GM13976 (cell line): ENCODE data around the gene PNMT.

Source experiments
- DNase-seq: peaks from one replicate; pipeline ENCODE4 v3.0.0; 2012; ENCODE audit warnings: low spot score
- in situ Hi-C: fragments of 300-500 bp; cut with MboI; formaldehyde crosslinking; loops from one replicate; pipeline ENCODE4 v1.12.0; 2022; ENCODE audit warnings: low sequenced_read_pairs, mixed read lengths, inconsistent platforms; ENCODE audit not compliant: unreplicated experiment
- TF ChIP-seq, protein P1 (sequence below): IDR thresholded peaks from 2 replicates; pipeline ENCODE4 v1.5.1; 2012; ENCODE audit warnings: borderline replicate concordance, mild to moderate bottlenecking; ENCODE audit not compliant: insufficient read depth; ENCODE audit errors: extremely low read depth, missing control alignments, control extremely low read depth

Gene PNMT

DNA sequence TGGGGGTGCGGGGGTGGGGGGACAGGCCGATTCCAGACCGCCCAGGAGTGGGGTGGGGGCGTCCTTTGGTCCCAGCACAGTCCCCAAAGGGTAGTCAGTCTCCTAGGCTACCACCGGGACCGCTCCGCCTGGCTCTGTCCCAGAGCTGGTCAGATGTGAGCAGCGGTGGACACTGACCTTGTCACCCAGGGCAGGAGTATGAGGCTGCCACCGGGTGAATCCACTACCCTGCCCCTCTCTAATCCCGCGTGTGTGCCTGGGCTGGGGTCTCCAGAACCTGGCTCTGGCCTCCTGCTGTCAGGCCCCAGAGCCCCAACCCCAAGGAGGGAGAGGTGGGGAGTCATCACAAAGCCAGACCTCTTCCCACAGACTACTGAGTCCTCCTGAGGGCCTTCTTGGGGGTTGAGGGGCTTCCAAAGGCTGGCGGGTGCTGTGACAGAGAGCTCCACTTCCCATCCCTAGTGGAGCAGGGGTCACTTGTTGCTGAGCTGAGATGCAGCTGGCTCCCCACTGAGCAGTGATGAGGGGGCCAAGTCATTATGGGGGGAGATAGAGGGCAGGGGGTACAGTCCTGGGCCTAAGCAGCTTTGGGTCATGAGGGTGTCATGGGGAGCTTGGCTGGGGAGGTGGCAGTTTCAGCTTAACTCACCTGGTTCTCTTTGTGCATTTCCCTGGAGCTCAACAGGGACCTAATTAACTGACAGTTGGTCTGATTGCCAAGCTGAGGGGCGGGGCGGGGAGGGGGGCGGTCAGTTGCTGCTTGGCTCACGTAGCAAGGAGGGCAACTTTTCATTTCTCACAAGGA, 40.3 kb upstream of the PNMT start:
- TF ChIP-seq, protein P1, sequence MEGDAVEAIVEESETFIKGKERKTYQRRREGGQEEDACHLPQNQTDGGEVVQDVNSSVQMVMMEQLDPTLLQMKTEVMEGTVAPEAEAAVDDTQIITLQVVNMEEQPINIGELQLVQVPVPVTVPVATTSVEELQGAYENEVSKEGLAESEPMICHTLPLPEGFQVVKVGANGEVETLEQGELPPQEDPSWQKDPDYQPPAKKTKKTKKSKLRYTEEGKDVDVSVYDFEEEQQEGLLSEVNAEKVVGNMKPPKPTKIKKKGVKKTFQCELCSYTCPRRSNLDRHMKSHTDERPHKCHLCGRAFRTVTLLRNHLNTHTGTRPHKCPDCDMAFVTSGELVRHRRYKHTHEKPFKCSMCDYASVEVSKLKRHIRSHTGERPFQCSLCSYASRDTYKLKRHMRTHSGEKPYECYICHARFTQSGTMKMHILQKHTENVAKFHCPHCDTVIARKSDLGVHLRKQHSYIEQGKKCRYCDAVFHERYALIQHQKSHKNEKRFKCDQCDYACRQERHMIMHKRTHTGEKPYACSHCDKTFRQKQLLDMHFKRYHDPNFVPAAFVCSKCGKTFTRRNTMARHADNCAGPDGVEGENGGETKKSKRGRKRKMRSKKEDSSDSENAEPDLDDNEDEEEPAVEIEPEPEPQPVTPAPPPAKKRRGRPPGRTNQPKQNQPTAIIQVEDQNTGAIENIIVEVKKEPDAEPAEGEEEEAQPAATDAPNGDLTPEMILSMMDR: no peak
- DNase-seq: no peak
- in situ Hi-C loops: no loop called here

DNA sequence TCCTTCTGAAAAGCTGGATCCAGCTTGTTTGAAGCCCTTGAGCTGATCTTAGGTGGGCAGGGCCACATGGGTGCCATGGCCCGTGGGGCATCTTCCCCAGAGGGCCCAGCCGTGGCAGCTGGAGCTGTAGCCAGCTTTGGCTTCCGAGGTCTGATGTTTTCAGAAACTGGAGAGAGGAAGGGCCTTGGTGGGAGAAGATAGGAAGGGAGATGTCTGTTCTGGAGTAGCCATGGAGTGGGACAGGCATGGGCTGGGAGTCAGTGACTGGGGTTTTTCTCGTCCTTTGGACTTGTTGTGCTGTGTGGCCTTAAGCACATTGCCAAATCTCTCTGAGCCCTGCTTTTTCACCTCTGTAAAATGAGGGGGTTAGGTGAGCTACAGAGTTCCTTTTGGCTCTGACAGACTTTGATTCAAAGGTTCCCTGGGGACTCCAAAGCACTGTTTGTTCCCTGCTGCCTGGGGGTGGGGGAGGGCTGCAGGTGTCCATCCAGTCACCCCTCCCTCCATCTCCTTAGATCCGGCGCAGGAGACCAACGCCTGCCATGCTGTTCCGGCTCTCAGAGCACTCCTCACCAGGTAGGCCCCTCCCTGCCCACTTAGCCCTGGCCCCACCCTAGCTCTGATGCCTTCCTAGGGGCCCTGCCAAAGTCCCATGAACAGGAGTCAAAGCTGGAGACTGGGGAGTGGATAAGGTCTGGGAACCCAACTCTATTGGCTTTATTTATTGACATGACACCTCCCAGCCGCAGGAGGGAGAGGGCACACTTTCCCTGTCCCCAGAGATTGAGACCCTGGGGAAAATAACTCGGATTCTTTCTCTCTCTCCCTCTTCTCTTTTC, 39.4 kb upstream of the PNMT start:
- no peak for DNase-seq
- TF ChIP-seq, protein P1: no peak
- in situ Hi-C loops: no loop called here

DNA sequence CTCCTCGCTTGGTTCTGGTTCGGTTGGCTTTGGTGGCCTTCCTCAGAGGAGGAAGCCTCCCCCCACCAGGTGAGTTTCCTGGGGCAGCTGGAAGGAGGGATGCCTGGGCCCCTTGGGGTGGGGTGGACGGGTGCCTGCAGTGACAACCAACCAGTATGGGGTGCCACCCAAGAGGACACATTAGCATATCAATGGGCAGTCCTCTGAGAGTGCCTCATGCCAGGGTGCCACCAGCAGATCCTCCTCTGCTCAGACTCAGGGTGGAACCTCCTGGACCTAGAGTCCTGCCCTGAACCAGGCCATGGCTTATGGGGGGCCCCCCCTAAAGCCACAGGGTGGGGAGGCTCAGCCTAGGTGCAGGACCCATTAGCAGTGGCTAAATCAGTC, 38.8 kb upstream of the PNMT start:
- TF ChIP-seq, protein P1: no peak
- DNase-seq: no peak
- in situ Hi-C loops: no loop called here

DNA sequence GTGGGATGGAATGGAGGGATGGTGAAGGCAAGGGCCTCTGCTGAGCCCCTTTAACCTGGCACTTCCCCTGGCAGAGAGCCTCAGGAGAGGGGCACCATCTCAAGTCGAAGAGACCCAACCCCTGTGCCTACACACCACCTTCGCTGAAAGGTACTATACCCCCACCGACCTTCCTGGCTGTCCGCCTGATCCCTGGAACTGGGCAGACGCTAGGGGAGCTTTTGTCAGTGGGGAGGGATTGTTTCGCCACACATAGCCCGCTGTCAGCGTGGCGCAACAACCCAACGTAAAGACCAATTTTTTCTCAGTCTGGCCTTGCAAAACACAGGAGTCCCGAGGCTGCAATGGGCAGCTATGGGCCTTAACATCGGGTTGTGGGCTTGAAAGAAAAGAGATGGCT, 38.4 kb upstream of the PNMT start:
- in situ Hi-C loops: loop anchor here (10.0 kb wide), 1 partner anchor 115 kb away; no protein-coding TSS in a partner anchor
- TF ChIP-seq, protein P1: no peak
- no peak for DNase-seq

DNA sequence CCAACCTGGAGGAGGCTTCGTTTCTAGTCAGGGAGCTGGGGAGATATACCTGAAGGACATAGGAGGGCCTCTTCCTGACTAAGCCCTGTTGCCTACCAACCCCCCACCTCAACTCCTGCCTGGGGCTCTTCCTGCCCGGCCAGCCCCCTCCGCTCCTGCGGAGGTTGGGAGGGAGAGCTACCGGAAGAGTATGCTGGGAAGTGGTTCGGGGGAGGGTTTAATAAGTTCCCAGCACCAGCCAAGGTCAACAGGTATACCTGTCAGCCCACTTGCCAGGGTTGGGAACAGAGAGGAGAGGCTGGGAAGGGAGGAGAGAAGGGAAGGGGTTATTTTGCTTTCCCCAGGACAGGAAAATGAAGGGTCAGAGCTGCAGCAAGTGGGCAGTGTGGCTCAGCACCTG, 36.9 kb upstream of the PNMT start:
- in situ Hi-C loops: loop anchor here (10.0 kb wide), 1 partner anchor 113 kb away; no protein-coding TSS in a partner anchor
- no peak for DNase-seq
- TF ChIP-seq, protein P1: no peak

DNA sequence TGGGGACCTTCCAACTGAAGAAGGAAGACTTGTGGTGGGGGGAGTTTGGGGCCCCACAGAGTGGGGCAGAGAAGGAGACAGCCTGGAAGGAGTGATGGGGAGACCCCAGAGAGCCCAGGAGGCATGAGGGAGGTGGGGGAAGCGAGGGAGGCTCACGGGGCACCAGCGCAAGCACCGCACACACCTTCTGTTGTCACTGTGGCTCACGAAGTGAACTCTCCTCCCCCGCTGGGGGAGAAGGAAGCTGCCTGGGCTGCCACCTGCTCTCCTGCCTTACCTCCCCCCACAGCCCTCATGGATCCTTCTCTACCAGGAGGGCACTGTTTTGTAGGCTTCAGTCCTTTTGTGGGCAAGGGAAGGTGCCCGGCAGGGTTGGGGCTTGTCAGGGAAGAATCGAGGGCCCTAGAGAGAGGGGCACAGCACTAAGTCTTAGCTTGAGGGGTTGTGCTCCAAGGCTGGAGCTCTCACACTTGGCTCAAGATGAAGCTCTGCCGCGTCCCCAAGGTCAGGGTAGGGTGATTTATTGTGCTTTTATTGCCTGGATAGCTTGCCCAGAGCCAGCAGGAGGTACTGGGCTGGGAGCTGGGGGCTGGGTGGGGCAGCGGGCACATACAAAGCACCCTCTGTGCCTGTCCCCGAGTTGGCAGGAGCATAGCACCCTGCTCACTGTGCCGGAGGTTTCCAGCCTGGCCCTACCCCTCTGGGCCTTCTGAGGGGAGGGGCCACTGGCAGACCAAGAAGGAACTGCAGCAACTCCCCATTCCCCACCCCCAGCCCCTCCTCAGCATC, 35.9 kb upstream of the PNMT start:
- TF ChIP-seq, protein P1: no peak
- in situ Hi-C loops: loop anchor here (10.0 kb wide), 1 partner anchor 112 kb away; no protein-coding TSS in a partner anchor
- DNase-seq: no peak
